IMR-90 (cell line): ENCODE measurements around the gene TRABD. TPM values are rescaled to one million over a fixed set of nuclear protein-coding genes. Genes with fewer than 3 reads are reported as not detected.

Experiments used
- ATAC-seq: fragments of 200-7000 bp; cut with Tn5 transposase; 2 replicates; pipeline ENCODE4 v1.9.1; 2020; ENCODE audit warnings: low read depth, mild to moderate bottlenecking, moderate library complexity
- BruUV-seq: library from RNA; stranded (reverse); fragments of 400-500 nt; replicated peaks from 2 replicates; lab custom pipeline; 2021; lab: Mats Ljungman, UMichigan
- CTCF ChIA-PET: fragments of 300-600 bp; formaldehyde crosslinking; extraction: SDS; loops from one replicate; lab custom pipeline; 2021; ENCODE audit warnings: antibody characterized with exemption; lab: Yijun Ruan, JAX
- POLR2A ChIA-PET: fragments of 300-600 bp; sonication (Branson Sonifier 250); formaldehyde crosslinking; loops from one replicate; lab custom pipeline; 2022; ENCODE audit warnings: antibody characterized with exemption; ENCODE audit not compliant: unreplicated experiment; lab: Charles Lee
- DNase-seq: peaks from one replicate; pipeline ENCODE4 v3.0.0; 2013
- H2AFZ ChIP-seq: replicated peaks from 2 replicates; pipeline ENCODE3; 2013; ENCODE audit warnings: low read length, mild to moderate bottlenecking; ENCODE audit not compliant: poor library complexity
- H2AK5ac ChIP-seq: 2 replicates; pipeline ENCODE4 v1.6.1; 2013; ENCODE audit warnings: low read depth, low read length, inconsistent platforms
- H2AK9ac ChIP-seq: replicated peaks from 2 replicates; pipeline ENCODE3; 2013; ENCODE audit warnings: mild to moderate bottlenecking, low read depth, low read length, moderate library complexity; ENCODE audit not compliant: poor library complexity
- H2BK120ac ChIP-seq: 2 replicates; pipeline ENCODE4 v1.6.1; 2013; ENCODE audit warnings: low read depth, low read length, inconsistent platforms
- H2BK15ac ChIP-seq: 3 replicates; pipeline ENCODE4 v1.6.1; 2013; ENCODE audit warnings: low read depth, low read length, inconsistent platforms
- H2BK20ac ChIP-seq: 2 replicates; pipeline ENCODE4 v1.6.1; 2013; ENCODE audit warnings: low read depth, mild to moderate bottlenecking, inconsistent platforms, low read length, moderate library complexity
- H2BK5ac ChIP-seq: 2 replicates; pipeline ENCODE4 v1.6.1; 2013; ENCODE audit warnings: mild to moderate bottlenecking, low read depth, low read length, inconsistent platforms; ENCODE audit not compliant: poor library complexity, severe bottlenecking
- H3K14ac ChIP-seq: replicated peaks from 2 replicates; pipeline ENCODE4 v1.6.1; 2013; ENCODE audit warnings: low read depth, low read length, inconsistent platforms
- H3K18ac ChIP-seq: 2 replicates; pipeline ENCODE4 v1.6.1; 2013; ENCODE audit warnings: low read depth, low read length, control low read depth
- H3K23ac ChIP-seq: 2 replicates; pipeline ENCODE4 v1.6.1; 2013; ENCODE audit warnings: low read depth, low read length, inconsistent platforms
- H3K27ac ChIP-seq: 2 replicates; pipeline ENCODE4 v1.5.1; 2013; ENCODE audit warnings: mild to moderate bottlenecking, control low read depth, low read length; ENCODE audit not compliant: insufficient read depth
- H3K27me3 ChIP-seq: 2 replicates; pipeline ENCODE4 v1.6.1; 2013; ENCODE audit warnings: low read length; ENCODE audit not compliant: control insufficient read depth, insufficient read depth
- H3K36me3 ChIP-seq: 2 replicates; pipeline ENCODE4 v1.6.1; 2013; ENCODE audit warnings: low read length, mixed read lengths; ENCODE audit not compliant: control insufficient read depth, insufficient read depth
- H3K4ac ChIP-seq: 2 replicates; pipeline ENCODE4 v1.6.1; 2013; ENCODE audit warnings: low read depth, low read length, inconsistent platforms
- H3K4me1 ChIP-seq: 2 replicates; pipeline ENCODE4 v1.6.1; 2013; ENCODE audit warnings: low read length, mixed read lengths; ENCODE audit not compliant: control insufficient read depth, insufficient read depth
- H3K4me2 ChIP-seq: 2 replicates; pipeline ENCODE4 v1.6.1; 2013; ENCODE audit warnings: low read depth, mild to moderate bottlenecking, control low read depth, low read length, moderate library complexity
- H3K4me3 ChIP-seq: 2 replicates; pipeline ENCODE4 v1.5.1; 2013; ENCODE audit warnings: low read depth, mild to moderate bottlenecking, control low read depth, low read length, moderate library complexity; ENCODE audit not compliant: insufficient read depth
- H3K56ac ChIP-seq: 2 replicates; pipeline ENCODE4 v1.6.1; 2013; ENCODE audit warnings: low read length, inconsistent platforms; ENCODE audit not compliant: insufficient read depth; ENCODE audit errors: extremely low read depth
- H3K79me1 ChIP-seq, 2 experiments: 2 replicates each; pipeline ENCODE4 v1.6.1; 2013; ENCODE audit warnings: low read length in 2 of 2, inconsistent platforms in 1 of 2, low read depth in 1 of 2
- H3K9ac ChIP-seq: 2 replicates; pipeline ENCODE4 v1.6.1; 2013; ENCODE audit warnings: low read depth, low read length, control low read depth
- H3K9me1 ChIP-seq: 2 replicates; pipeline ENCODE4 v1.6.1; 2013; ENCODE audit warnings: low read length, inconsistent platforms; ENCODE audit not compliant: insufficient read depth
- H3K9me3 ChIP-seq: 2 replicates; pipeline ENCODE4 v1.6.1; 2013; ENCODE audit warnings: low read length; ENCODE audit not compliant: control insufficient read depth, insufficient read depth
- H4K20me1 ChIP-seq: 2 replicates; pipeline ENCODE4 v1.6.1; 2013; ENCODE audit warnings: low read length, inconsistent platforms; ENCODE audit not compliant: insufficient read depth
- H4K5ac ChIP-seq: 2 replicates; pipeline ENCODE4 v1.6.1; 2013; ENCODE audit warnings: mild to moderate bottlenecking, low read depth, low read length, control low read depth
- H4K8ac ChIP-seq, 2 experiments: 2 replicates each; pipeline ENCODE4 v1.6.1; 2013; ENCODE audit warnings: low read depth in 2 of 2, low read length in 2 of 2, control low read depth in 1 of 2, inconsistent platforms in 1 of 2
- H4K91ac ChIP-seq: 2 replicates; pipeline ENCODE4 v1.6.1; 2013; ENCODE audit warnings: low read depth, low read length, inconsistent platforms; ENCODE audit not compliant: insufficient read depth
- CEBPB ChIP-seq: IDR thresholded peaks from 2 replicates; pipeline ENCODE4 v1.6.1; 2012; ENCODE audit warnings: low read depth, low read length, improper control_type of control experiment
- CHD1 ChIP-seq: IDR thresholded peaks from 2 replicates; pipeline ENCODE4 v1.6.1; 2012; ENCODE audit warnings: low read depth, low read length, improper control_type of control experiment
- ELK1 ChIP-seq: fragments of 150-350 bp; IDR thresholded peaks from 2 replicates; pipeline ENCODE4 v1.6.1; 2016; ENCODE audit warnings: low read depth, mild to moderate bottlenecking, low read length, moderate library complexity, borderline replicate concordance
- MAFK ChIP-seq: IDR thresholded peaks from 2 replicates; pipeline ENCODE4 v1.6.1; 2012; ENCODE audit warnings: low read depth, low read length, improper control_type of control experiment
- MAZ ChIP-seq: IDR thresholded peaks from 2 replicates; pipeline ENCODE4 v1.6.1; 2012; ENCODE audit warnings: low read depth, mild to moderate bottlenecking, low read length, improper control_type of control experiment, moderate library complexity, borderline replicate concordance
- NFE2L2 ChIP-seq: fragments of 150-350 bp; IDR thresholded peaks from 2 replicates; pipeline ENCODE4 v1.6.1; 2016; ENCODE audit warnings: low read depth, mild to moderate bottlenecking, low read length
- USF2 ChIP-seq: fragments of 150-350 bp; IDR thresholded peaks from 2 replicates; pipeline ENCODE4 v1.6.1; 2017; ENCODE audit warnings: mild to moderate bottlenecking, antibody characterized with exemption, low read length, low read depth
- WGBS, 2 experiments: methylation state at CpG; one replicate each; pipeline versions ENCODE4 v1.1.5 to v1.1.7; 2013; ENCODE audit warnings: missing lambda C conversion rate in 2 of 2; ENCODE audit not compliant: insufficient read length in 1 of 2; ENCODE audit errors: extremely low coverage in 2 of 2; 5-methylcytosine and 5-hydroxymethylcytosine counted together
- dilution Hi-C: fragments of 300-500 bp; cut with HindIII; formaldehyde crosslinking; loops from one replicate; pipeline ENCODE4 v1.14.3; 2018; ENCODE audit warnings: low sequenced_read_pairs; ENCODE audit not compliant: unreplicated experiment
- in situ Hi-C: fragments of 300-500 bp; cut with MboI; formaldehyde crosslinking; loops from 3 replicates; pipeline ENCODE4 v1.14.3; 2019; ENCODE audit warnings: low sequenced_read_pairs, inconsistent platforms, mixed read lengths
- intact Hi-C: fragments of 100-400 bp; cut with micrococcal nuclease; formaldehyde crosslinking; loops from 2 replicates; pipeline ENCODE4 v1.10.0; 2022
- polyA plus RNA-seq, 3 experiments: library from polyadenylated mRNA; depleted of rRNA; stranded (reverse); fragments of >200 nt; gene quantifications; 2 replicates each; pipeline ENCODE4 v1.2.3, GENCODE V29; 2012; ENCODE audit warnings: low replicate concordance in 1 of 3
- total RNA-seq: library from RNA; depleted of rRNA; stranded (reverse); fragments of >200 nt; gene quantifications from 2 replicates; pipeline ENCODE4 v1.2.3, GENCODE V29; 2012

Gene TRABD
- total and polyA plus RNA-seq, 2 of the 4 experiments (the other 2 are of a cell fraction): 13.4 to 42.7 TPM

GRCh38 chr22:50169774-50170341, 15.9 kb upstream of the TRABD start:
- no peaks in the 10 kb centered on the region for H4K20me1 ChIP-seq
- H3K9me1 ChIP-seq: no peaks in the 10 kb centered on the region
- no peak overlapping the region for H2BK5ac ChIP-seq
- peak overlapping the region; percentile 80 for H2AFZ ChIP-seq
- H3K18ac ChIP-seq: no peak overlapping the region
- H2BK15ac ChIP-seq: no peak overlapping the region
- H3K4ac ChIP-seq: no peak overlapping the region
- H3K27me3 ChIP-seq: peaks cover 27% of the 10 kb centered on the region
- H2AK5ac ChIP-seq: no peak overlapping the region
- no peak overlapping the region for H4K5ac ChIP-seq
- no peaks in the 10 kb centered on the region for H3K79me1 ChIP-seq
- ChIA-PET CTCF (no interaction called here), POLR2A (no interaction called here)
- DNase-seq (no peak), ATAC-seq (peak; percentile 56)
- no peak overlapping the region for H2BK120ac ChIP-seq
- no TSS peak for BruUV-seq
- no peak overlapping the region for H3K14ac ChIP-seq
- in situ Hi-C loops (no loop called here), dilution Hi-C loops (no loop called here), intact Hi-C loops (no loop called here)
- H2BK20ac ChIP-seq: no peak overlapping the region
- peak overlapping the region; percentile 66 for H3K4me3 ChIP-seq
- H3K23ac ChIP-seq: no peak overlapping the region
- H3K56ac ChIP-seq: no peak overlapping the region
- no peaks in the 10 kb centered on the region for H3K9me3 ChIP-seq
- WGBS, 2 experiments: 5% methylated on average over 24 of the region's 70 CpGs; no CpG with 5 or more reads in 1 of the 2 experiments
- H3K9ac ChIP-seq: peak overlapping the region; percentile 37; the same call in 1 of the 2 replicates
- peak overlapping the region; percentile 65 for H3K4me2 ChIP-seq
- no peak overlapping the region for H2AK9ac ChIP-seq
- H3K4me1 ChIP-seq: no peaks in the 10 kb centered on the region
- H3K27ac ChIP-seq: no peak overlapping the region
- no peaks in the 10 kb centered on the region; the same call in 1 of the 2 replicates for H3K36me3 ChIP-seq
- TF ChIP-seq CHD1 (no peak), NFE2L2 (peak; percentile 86), MAZ (0 out of 2 replicates have a peak, but pooled peaks have one; percentile 31), USF2 (no peak), ELK1 (no peak), MAFK (no peak), CEBPB (no peak)
- no peak overlapping the region for H4K91ac ChIP-seq
- H4K8ac ChIP-seq: no peak overlapping the region
